ENCODE results near the gene SYNE1. TPM values are rescaled to one million over a fixed set of nuclear protein-coding genes. Genes with fewer than 3 reads are reported as not detected.

Gene SYNE1
- total and polyA plus RNA-seq, 2 of the 8 experiments (the other 6 are each of a cell fraction or from before 2014, with no cell fraction given): 2.8 to 5.5 TPM

DNA sequence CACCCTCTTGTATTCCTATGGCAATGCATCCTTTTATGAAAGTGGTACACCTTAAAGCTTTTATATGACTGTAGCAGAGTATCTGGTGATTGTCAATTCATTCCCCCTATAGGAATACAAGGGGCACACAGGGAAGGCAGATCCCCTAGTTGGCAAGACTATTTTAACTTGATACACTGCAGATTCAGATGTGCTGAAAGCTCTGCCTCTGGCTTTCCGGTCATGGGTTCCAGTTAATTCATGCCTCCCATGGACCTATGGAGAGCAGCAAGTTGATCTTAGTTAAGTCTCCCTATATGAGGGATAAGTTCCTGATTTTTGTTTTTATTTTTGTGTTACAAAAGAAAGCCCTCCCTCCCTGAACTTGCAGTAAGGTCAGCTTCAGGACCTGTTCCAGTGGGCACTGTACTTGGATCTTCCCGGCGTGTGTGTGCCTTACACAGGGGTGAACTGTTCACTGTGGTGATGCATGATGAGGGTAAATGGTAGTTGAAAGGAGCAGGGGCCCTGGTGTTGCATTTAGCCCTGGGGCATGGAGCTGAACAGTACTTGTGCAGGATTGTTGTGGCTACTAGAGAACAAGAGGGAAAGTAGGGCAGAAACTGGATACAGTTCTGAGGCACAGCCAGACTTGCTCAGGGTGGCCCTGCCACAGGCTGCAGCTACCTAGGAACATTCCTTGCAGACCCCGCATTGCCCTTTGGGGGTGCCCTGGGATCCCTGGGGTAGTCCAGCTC lies 537.5 kb downstream of the SYNE1 start:
- Histone ChIP-seq H3K27me3 (replicated peaks in 1 of 4; ENCODE audit: control insufficient read depth in 3 of 4, extremely low read depth in 1 of 4, insufficient read depth in 3 of 4, low read length in 3 of 4) (no peaks in the 10 kb centered on the region), H3K4me3 (ENCODE audit: extremely low read depth in 1 of 4, insufficient read depth in 2 of 4, low read depth in 3 of 4, low read length in 4 of 4) (no peak overlapping the region), H4K20me1 (replicated peaks in 1 of 2; ENCODE audit: control insufficient read depth in 1 of 2, insufficient read depth in 2 of 2, low read length in 2 of 2) (no peaks in the 10 kb centered on the region), H3K4ac (replicated peaks; ENCODE audit: insufficient read length, low read depth, low read length) (no peak overlapping the region), H2BK120ac (replicated peaks; ENCODE audit: low read depth, low read length) (no peak overlapping the region), H3K23me2 (ENCODE audit: low read depth, low read length) (no peaks in the 10 kb centered on the region), H2BK5ac (ENCODE audit: low read depth, low read length) (no peak overlapping the region), H3K56ac (replicated peaks; ENCODE audit: insufficient read length, low read depth, low read length) (no peak overlapping the region), H2BK15ac (ENCODE audit: low read length) (no peak overlapping the region), H3K4me1 (replicated peaks in 1 of 4; ENCODE audit: control insufficient read depth in 3 of 4, insufficient read depth in 4 of 4, low read length in 3 of 4) (peaks cover 0 to 3% (median 0%) of the 10 kb centered on the region in 4 experiments; a peak in 1 of 7 replicates), H4K91ac (replicated peaks; ENCODE audit: insufficient read length, low read length) (no peak overlapping the region), H3K79me1 (ENCODE audit: low read depth, low read length) (no peaks in the 10 kb centered on the region), H2AK5ac (ENCODE audit: low read depth, low read length) (no peak overlapping the region), H3K23ac (ENCODE audit: insufficient read length) (no peak overlapping the region), H2BK12ac (ENCODE audit: low read depth, low read length) (no peak overlapping the region), H3K9me3 (ENCODE audit: insufficient read depth in 2 of 2, low read depth in 1 of 2, low read length in 1 of 2) (no peaks in the 10 kb centered on the region), H2AFZ (ENCODE audit: low read length) (no peak overlapping the region), H3K18ac (ENCODE audit: extremely low read depth, low read length) (no peak overlapping the region), H3K14ac (ENCODE audit: insufficient read length) (no peak overlapping the region), H3K9ac (replicated peaks in 1 of 4; ENCODE audit: extremely low read depth in 1 of 4, low read depth in 3 of 4, low read length in 3 of 4) (no peak overlapping the region), H3K27ac (ENCODE audit: low read depth, low read length) (no peak overlapping the region), H3K36me3 (ENCODE audit: control insufficient read depth in 2 of 4, insufficient read depth in 4 of 4, low read length in 3 of 4) (no peaks in the 10 kb centered on the region), H2BK20ac (ENCODE audit: low read length) (no peak overlapping the region), H3K4me2 (ENCODE audit: insufficient read depth in 1 of 2, low read depth in 2 of 2, low read length in 2 of 2) (no peak overlapping the region), H4K8ac (ENCODE audit: extremely low read depth, insufficient read depth, low read length) (peak overlapping the region; percentile 77; the same call in 1 of the 2 replicates), H3K79me2 (ENCODE audit: control insufficient read depth in 1 of 2, insufficient read depth in 2 of 2, low read length in 2 of 2) (no peaks in the 10 kb centered on the region), H4K5ac (ENCODE audit: insufficient read length, low read depth, low read length) (no peak overlapping the region)
- FAIRE-seq (no peak), DNase-seq (ENCODE audit: low read depth in 1 of 2, low spot score in 2 of 2) (no peak)
- no peak for TF ChIP-seq BRCA1 (IDR thresholded peaks at IDR 0.05; ENCODE audit: low read depth, low read length)
- TF ChIP-seq NANOG (IDR thresholded peaks at IDR 0.05; ENCODE audit: insufficient read depth, low read depth, low read length, poor library complexity, severe bottlenecking): no peak
- no peak for TF ChIP-seq KDM1A (IDR thresholded peaks at IDR 0.05; ENCODE audit: borderline replicate concordance, low read length)
- TF ChIP-seq CHD2 (IDR thresholded peaks at IDR 0.05; ENCODE audit: low read length): no peak
- no peak for TF ChIP-seq JUND (IDR thresholded peaks at IDR 0.05; ENCODE audit: low read length)
- CTCF ChIA-PET (ENCODE audit: partially characterized antibody): interaction anchor here (0.6 to 5.2 kb wide), 11 partner anchors 8 to 1834 kb away, joined by 3 to 29 read pairs (median 5); no protein-coding TSS in a partner anchor
- WGBS, 2 experiments (ENCODE audit: extremely low coverage in 1 of 2, insufficient coverage in 1 of 2, insufficient read length in 1 of 2, insufficient replicate concordance in 2 of 2, low coverage in 1 of 2, low lambda C conversion rate in 2 of 2, missing lambda C conversion rate in 1 of 2): 89% methylated on average over 4 of the region's 4 CpGs; no CpG with 5 or more reads in 1 of the 2 experiments
- POLR2A ChIA-PET (ENCODE audit: partially characterized antibody): no interaction called here

Data from H1 (cell line).